Mucosa of rectum (tissue), 2 donors: ENCODE measurements around the gene DKK3.
"Not testable (repeated sequence)": the region's sequence is repeated elsewhere in the genome, so short reads cannot be mapped to it uniquely, and the experiment has no call there.

Experiments used
- H3K27ac ChIP-seq, 2 donors: one replicate each; pipeline ENCODE4 v1.7.0; 2013; ENCODE audit warnings: inconsistent platforms in 2 of 2, low read depth in 2 of 2, low read length in 2 of 2
- H3K27me3 ChIP-seq, 2 donors: one replicate each; pipeline ENCODE4 v1.7.0; 2013; ENCODE audit warnings: low read length in 2 of 2; ENCODE audit not compliant: control insufficient read depth in 2 of 2, insufficient read depth in 2 of 2
- H3K36me3 ChIP-seq, 2 donors: one replicate each; pipeline ENCODE4 v1.7.0; 2013; ENCODE audit warnings: low read length in 2 of 2; ENCODE audit not compliant: control insufficient read depth in 2 of 2, insufficient read depth in 2 of 2
- H3K4me1 ChIP-seq, 2 donors: one replicate each; pipeline ENCODE4 v1.7.0; 2013; ENCODE audit warnings: low read length in 2 of 2, mild to moderate bottlenecking in 1 of 2; ENCODE audit not compliant: control insufficient read depth in 2 of 2, insufficient read depth in 2 of 2
- H3K4me3 ChIP-seq, 2 donors: one replicate each; pipeline ENCODE4 v1.7.0; 2013; ENCODE audit warnings: low read length in 2 of 2
- H3K9ac ChIP-seq, 2 donors: one replicate each; pipeline ENCODE4 v1.7.0; 2013; ENCODE audit warnings: low read length in 2 of 2, low read depth in 1 of 2, mild to moderate bottlenecking in 1 of 2
- H3K9me3 ChIP-seq, 2 donors: one replicate each; pipeline ENCODE4 v1.7.0; 2013; ENCODE audit warnings: low read length in 2 of 2; ENCODE audit not compliant: control insufficient read depth in 2 of 2
- donor health status: healthy.
- donor health status: Normal muscosa, but diverticular disease.

Gene DKK3

DNA sequence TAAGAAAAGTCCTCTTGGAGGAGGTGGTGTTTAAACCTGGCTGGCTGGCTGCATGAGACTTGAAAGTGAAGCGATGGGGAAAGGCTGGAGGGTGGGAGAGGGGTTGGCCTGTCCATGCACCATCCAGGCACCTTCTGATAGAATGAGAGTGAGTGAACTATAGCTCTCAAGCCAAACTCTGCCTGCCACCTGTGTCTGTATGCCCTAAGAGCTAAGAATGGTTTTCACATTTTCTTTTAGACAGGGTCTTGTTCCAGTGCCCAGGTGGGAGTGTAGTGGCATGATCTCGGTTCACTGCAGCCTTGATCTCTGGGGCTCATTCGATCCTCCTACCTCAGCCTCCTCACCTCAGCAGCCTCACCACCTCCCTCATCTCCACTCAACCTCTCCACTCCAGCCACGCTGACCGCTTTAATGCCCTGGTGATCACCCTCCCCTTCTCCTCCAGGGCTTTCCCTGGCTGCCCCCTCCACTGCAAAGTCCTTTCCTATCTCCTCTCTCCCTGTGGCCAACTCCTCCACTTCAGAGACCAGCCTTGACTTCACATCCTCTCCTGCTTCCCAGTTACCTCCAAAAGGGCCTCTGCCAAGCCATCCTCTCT lies 38.3 kb upstream of the DKK3 start:
- no peak overlapping the region for H3K9ac ChIP-seq
- no peak overlapping the region for H3K27ac ChIP-seq
- H3K9me3 ChIP-seq = no peaks in the 10 kb centered on the region
- H3K36me3 ChIP-seq = no peaks in the 10 kb centered on the region
- H3K27me3 ChIP-seq = no peaks in the 10 kb centered on the region
- H3K4me3 ChIP-seq = no peak overlapping the region
- peaks cover 4 to 12% of the 10 kb centered on the region in 2 donors for H3K4me1 ChIP-seq

DNA sequence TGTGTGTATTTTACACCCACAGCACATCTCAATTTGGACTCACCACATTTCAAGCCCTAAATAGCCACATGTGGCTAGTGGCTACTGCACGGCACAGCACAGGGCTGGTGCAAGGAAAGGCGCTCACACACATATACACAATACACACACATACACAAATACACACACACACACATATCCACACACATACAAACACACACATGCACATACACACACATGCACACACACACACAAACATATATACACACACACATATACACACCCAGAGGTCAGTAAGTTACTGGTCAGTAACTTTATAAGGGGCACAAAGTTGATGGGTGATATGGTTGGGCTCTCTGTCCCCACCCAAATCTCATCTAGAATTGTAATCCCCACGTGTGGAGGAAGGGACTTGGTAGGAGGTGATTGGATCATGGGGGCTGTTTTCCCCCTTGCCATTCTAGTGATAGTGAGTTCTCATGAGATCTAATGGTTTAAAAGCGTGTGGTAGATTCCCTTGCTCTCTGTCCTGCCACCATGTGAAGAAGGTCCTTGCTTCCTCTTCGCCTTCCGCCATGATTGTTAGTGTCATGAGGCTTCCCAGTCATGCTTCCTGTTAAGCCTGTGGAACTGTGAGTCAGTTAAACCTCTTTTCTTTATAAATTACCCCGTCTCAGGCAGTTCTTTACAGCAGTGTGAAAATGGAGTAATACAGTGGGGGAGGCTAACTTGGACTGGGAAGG lies 37.6 kb upstream of the DKK3 start:
- Histone ChIP-seq H3K27ac (no peak overlapping the region), H3K9ac (no peak overlapping the region), H3K27me3 (no peaks in the 10 kb centered on the region), H3K36me3 (no peaks in the 10 kb centered on the region), H3K4me3 (no peak overlapping the region), H3K4me1 (peaks cover 4 to 12% of the 10 kb centered on the region in 2 donors), H3K9me3 (no peaks in the 10 kb centered on the region)

DNA sequence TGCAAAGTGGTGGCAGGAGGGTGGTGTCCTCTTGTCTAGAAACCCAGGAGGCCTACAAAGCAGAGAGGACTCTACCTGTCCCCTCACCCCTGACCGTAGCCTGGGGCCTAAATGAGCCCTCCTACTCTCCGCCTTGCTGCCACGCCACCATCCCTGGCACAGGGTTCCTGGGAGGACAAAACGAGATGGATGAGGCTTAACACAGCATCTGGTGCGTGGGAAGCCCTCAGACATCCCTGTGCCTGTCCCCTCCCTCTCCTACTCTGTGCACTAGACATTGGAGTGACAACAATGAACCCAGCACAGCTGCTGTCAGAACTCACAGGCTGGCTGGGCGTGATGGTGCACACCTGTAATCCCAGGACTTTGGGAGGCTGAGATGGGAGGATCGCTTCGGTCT lies 36.4 kb upstream of the DKK3 start:
- H3K4me1 ChIP-seq = peaks cover 4 to 10% of the 10 kb centered on the region in 2 donors
- H3K27me3 ChIP-seq = no peaks in the 10 kb centered on the region
- no peaks in the 10 kb centered on the region for H3K36me3 ChIP-seq
- no peak overlapping the region for H3K9ac ChIP-seq
- no peak overlapping the region for H3K4me3 ChIP-seq
- no peaks in the 10 kb centered on the region for H3K9me3 ChIP-seq
- no peak overlapping the region for H3K27ac ChIP-seq

DNA sequence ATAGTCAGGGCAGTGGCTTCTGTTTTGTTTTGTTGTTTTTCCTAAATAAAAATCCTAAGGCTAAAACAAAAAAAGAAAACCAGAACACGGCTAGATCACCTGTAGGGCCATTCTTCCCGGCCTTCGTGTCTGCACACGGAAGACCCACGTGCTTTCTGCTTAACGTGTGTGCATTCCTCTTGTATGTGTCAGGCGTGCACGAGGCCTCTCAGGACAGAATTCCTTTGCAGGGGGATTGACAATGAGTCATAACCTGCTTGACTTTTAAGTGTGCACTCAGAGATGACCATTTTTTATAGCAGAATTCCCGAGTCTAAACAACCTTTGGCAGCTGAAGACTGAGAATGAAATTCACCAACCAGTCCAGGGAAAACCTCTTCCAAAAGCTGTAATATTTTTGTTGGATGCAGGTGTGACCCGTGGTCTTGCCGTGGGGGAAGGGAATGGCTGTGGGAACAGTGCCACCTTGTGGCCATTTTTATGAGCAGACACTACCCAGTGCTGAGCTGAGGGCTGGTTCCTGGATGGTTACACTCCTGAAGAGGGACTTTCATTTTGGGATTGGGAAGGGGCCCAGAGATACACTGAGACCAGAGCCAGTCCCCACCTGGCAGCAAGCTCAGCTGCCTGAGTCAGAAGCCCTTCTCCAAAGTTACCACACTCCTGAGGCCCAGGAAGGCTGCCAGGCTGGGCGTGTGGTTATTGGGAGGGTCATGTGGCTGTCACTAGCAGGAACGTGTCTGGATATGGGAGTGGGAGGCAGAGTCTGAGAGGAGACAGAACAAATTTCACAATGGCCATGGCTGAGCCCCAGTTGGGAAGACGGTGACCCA lies 35.7 kb upstream of the DKK3 start:
- Histone ChIP-seq H3K27me3 (no peaks in the 10 kb centered on the region), H3K4me1 (peaks cover 4 to 10% of the 10 kb centered on the region in 2 donors), H3K4me3 (no peak overlapping the region), H3K9me3 (no peaks in the 10 kb centered on the region), H3K27ac (no peak overlapping the region), H3K36me3 (no peaks in the 10 kb centered on the region), H3K9ac (no peak overlapping the region)

DNA sequence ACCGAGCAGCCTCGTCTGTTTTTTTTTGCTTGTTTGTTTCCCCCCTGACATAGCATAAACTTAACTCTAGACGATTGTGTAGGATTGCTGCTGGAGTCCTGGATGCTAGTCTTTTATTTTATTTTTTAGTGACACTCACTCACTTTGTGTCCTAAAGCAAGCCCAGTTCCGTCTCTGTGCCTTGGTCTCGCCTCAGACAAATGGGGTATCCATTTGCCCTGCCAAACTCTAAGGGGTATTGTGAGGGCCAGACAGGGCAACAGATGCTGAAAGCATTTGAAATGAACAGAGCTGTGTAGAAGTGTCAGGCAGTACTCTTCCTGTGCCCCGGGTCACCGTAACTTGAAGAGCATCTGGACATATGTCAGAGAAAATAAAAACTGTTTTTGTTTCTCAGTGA lies 34.8 kb upstream of the DKK3 start:
- no peak overlapping the region for H3K27ac ChIP-seq
- H3K4me1 ChIP-seq = peaks cover 4 to 10% of the 10 kb centered on the region in 2 donors

DNA sequence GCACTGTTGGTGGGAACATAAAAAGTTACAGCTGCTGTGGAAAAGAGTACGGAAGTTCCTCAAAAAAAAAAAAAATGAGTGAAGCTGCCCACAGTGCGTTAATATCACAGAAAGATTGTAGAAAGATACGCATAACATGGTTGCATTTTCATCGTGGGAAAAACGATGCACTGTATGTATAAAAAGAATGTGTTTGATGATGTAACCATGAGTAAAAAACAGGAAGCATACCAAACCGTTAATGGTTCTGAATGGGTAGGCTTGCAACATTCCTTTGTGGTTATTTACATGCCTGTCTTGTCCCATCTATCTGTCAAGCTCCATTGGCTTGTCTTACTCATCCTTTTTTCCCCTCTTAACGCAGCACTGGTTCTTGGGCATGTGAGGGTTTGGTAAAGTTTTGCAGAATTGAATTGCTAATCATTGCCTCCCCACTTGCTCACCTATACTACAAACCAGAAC lies 33.8 kb upstream of the DKK3 start:
- Histone ChIP-seq H3K27me3 (no peaks in the 10 kb centered on the region), H3K4me1 (peaks cover 4 to 5% of the 10 kb centered on the region in 2 donors), H3K9me3 (no peaks in the 10 kb centered on the region), H3K36me3 (no peaks in the 10 kb centered on the region), H3K9ac (no peak overlapping the region), H3K27ac (no peak overlapping the region), H3K4me3 (no peak overlapping the region)

More for the DNA sequence above, 34.8 kb upstream of the DKK3 start:
- H3K27me3 ChIP-seq = no peaks in the 10 kb centered on the region
- no peaks in the 10 kb centered on the region for H3K9me3 ChIP-seq
- no peak overlapping the region for H3K4me3 ChIP-seq
- H3K9ac ChIP-seq = no peak overlapping the region
- no peaks in the 10 kb centered on the region for H3K36me3 ChIP-seq

DNA sequence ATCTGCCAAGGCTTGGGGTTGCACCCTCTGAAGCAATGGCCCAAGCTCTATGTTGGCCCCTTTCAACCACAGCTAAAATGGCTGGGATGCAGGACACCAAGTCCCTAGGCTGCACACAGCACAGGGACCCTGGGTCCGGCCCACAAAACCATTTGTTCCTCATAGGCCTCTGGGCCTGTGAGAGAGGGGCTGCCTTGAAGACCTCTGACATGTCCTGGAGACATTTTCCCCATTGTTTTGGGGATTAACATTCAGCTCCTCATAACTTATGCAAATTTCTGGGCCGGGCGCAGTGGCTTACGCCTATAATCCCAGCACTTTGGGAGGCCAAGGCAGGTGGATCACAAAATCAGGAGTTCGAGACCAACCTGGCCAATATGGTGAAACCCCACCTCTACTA lies 32.3 kb upstream of the DKK3 start:
- H3K27me3 ChIP-seq, H3K27ac ChIP-seq, H3K9me3 ChIP-seq, H3K4me3 ChIP-seq, H3K9ac ChIP-seq, H3K36me3 ChIP-seq, H3K4me1 ChIP-seq: not testable (repeated sequence)

DNA sequence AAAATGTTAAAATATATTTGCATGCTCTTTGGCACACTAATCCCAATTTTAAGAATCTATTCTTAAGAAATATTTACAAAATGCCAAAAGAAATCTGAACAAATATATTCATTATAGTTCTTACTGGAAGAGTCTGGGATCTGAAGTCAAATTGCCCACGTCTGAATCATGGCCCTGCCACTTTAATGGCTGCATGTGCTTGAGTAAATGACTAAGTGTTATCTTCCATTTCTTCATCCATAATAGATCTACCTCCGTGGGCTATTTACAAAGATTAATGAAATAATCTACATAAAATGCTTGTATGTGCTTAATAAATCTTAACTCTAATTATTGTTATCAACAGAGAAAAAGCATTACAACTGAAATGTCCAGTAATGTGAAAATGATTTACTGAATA lies 24.5 kb upstream of the DKK3 start:
- Histone ChIP-seq H3K9me3 (no peaks in the 10 kb centered on the region), H3K4me3 (no peak overlapping the region), H3K9ac (no peak overlapping the region), H3K4me1 (no peaks in the 10 kb centered on the region), H3K27me3 (no peaks in the 10 kb centered on the region), H3K36me3 (no peaks in the 10 kb centered on the region), H3K27ac (no peak overlapping the region)

DNA sequence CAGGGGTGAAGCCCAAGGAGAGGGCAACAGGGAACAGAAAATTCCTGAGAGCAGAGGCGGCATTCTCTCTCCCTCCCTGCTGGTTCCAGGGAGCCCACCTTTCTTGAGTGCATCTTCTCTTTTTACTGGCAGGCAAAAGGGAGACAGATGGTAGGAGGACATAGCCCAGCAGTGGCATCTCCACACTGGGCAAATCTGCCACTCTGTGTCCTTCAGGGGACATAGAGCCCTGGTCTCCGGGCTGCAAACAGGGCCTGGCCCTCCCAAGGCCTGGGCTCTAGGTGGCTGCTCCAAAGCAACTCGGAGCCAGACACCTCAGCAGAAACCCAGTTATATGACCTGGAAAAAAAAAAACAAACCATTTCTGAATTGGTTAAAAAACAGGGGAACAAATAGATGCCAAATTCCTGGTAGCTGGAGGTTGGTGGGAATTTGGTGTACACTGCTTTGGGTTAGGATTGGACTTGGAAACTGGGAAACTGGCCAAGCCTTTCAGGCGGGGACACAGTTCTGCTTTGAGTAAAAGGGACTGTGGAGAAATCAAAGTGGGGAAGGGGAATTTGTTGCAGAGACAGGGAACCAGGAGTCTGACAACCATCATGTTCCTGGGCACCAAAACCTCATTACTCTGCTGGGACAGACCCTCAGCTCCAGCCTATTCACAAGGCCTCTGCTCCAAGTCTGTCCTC lies 23.6 kb upstream of the DKK3 start:
- no peaks in the 10 kb centered on the region for H3K36me3 ChIP-seq
- no peak overlapping the region for H3K27ac ChIP-seq
- no peaks in the 10 kb centered on the region for H3K9me3 ChIP-seq
- no peak overlapping the region for H3K4me3 ChIP-seq
- no peaks in the 10 kb centered on the region for H3K4me1 ChIP-seq
- H3K27me3 ChIP-seq = no peaks in the 10 kb centered on the region
- no peak overlapping the region for H3K9ac ChIP-seq
